ENCODE data around the gene DNM1L. TPM values are rescaled to one million over a fixed set of nuclear protein-coding genes. Genes with fewer than 3 reads are reported as not detected.
"Not testable (repeated sequence)": the region's sequence is repeated elsewhere in the genome, so short reads cannot be mapped to it uniquely, and the experiment has no call there.

Gene DNM1L
- total RNA-seq, 1 donor from 2014 or later: 167 TPM

DNA sequence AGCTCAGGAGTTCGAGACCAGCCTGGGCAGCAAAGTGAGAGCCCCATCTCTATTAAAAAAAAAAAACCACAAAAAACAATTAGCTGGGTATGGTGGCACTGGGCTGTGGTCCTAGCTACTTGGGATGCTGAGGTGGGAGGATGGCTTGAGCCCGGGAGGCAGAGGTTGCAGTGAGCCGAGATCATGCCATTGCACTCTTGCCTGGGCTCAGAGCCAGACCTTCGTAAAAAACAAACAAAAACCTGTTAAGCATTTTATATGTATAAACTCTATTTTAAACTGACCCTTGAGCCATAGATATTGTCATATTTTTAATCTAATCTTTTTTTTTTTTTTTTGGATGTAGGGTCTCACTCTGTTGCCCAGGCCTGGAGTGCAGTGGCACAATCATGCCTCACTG, 35.7 kb downstream of the DNM1L start:
- Mint-ChIP-seq H3K4me1 (ENCODE audit: low read depth, unreplicated experiment) (no peaks in the 10 kb centered on the region), H3K36me3 (ENCODE audit: unreplicated experiment) (no peaks in the 10 kb centered on the region), H3K27ac (ENCODE audit: unreplicated experiment) (no peak overlapping the region)

DNA sequence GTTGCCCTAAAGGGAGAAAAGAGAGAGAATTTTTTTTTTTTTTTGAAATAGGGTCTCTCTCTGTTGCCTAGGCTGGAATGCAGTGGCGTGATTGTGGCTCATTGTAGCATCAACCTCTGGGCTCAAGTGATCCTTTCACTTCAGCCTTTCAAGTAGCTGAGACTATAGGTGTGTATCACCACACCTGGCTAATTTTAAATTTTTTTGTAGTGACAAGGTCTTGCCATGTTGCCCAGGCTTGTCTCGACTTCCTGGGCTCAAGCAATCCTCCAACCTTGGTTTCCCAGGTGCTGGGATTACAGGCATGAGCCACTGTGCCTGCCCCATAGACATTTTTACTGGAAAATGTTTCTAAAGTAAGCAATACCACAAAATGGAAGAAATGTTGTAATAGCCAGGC, 39.8 kb downstream of the DNM1L start:
- H3K4me1 Mint-ChIP-seq (ENCODE audit: low read depth, unreplicated experiment): no peaks in the 10 kb centered on the region
- no peak for DNase-seq
- no peak overlapping the region for H3K27ac Mint-ChIP-seq (ENCODE audit: unreplicated experiment)
- H3K4me3 Mint-ChIP-seq (ENCODE audit: unreplicated experiment): no peak overlapping the region
- H3K36me3 Mint-ChIP-seq (ENCODE audit: unreplicated experiment): no peaks in the 10 kb centered on the region
- no peaks in the 10 kb centered on the region for H3K27me3 Mint-ChIP-seq (ENCODE audit: unreplicated experiment)
- H3K9me3 Mint-ChIP-seq (ENCODE audit: unreplicated experiment): no peaks in the 10 kb centered on the region
- TF ChIP-seq, protein P1, sequence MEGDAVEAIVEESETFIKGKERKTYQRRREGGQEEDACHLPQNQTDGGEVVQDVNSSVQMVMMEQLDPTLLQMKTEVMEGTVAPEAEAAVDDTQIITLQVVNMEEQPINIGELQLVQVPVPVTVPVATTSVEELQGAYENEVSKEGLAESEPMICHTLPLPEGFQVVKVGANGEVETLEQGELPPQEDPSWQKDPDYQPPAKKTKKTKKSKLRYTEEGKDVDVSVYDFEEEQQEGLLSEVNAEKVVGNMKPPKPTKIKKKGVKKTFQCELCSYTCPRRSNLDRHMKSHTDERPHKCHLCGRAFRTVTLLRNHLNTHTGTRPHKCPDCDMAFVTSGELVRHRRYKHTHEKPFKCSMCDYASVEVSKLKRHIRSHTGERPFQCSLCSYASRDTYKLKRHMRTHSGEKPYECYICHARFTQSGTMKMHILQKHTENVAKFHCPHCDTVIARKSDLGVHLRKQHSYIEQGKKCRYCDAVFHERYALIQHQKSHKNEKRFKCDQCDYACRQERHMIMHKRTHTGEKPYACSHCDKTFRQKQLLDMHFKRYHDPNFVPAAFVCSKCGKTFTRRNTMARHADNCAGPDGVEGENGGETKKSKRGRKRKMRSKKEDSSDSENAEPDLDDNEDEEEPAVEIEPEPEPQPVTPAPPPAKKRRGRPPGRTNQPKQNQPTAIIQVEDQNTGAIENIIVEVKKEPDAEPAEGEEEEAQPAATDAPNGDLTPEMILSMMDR (IDR thresholded peaks at IDR 0.05; ENCODE audit: partially characterized antibody, unreplicated experiment): no peak

More for the DNA sequence above, 35.7 kb downstream of the DNM1L start:
- TF ChIP-seq, protein P1 (IDR thresholded peaks at IDR 0.05; ENCODE audit: partially characterized antibody, unreplicated experiment): no peak
- DNase-seq: no peak
- peaks cover 3% of the 10 kb centered on the region for H3K27me3 Mint-ChIP-seq (ENCODE audit: unreplicated experiment)
- no peaks in the 10 kb centered on the region for H3K9me3 Mint-ChIP-seq (ENCODE audit: unreplicated experiment)
- no peak overlapping the region for H3K4me3 Mint-ChIP-seq (ENCODE audit: unreplicated experiment)

DNA sequence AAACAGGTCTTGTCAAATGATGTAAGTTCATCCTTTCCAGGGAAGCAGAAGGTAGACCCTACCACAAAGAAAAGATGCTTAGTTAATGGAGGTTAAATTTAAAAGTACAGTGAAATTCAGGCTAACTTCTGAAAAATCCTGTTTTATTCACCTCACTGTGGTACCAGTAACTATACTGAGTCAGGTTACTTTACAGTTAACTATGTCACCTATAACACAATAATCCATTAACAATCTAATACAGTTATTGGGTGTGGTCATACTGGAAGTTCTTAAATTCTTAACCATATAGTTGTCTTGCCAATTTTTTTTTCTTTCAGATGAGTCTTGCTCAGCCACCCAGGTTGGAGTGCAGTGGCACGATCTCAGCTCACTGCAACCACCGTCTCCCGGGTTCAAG, 46.2 kb downstream of the DNM1L start:
- not testable (repeated sequence) for DNase-seq; H3K4me3 Mint-ChIP-seq (ENCODE audit: unreplicated experiment); H3K27ac Mint-ChIP-seq (ENCODE audit: unreplicated experiment); H3K4me1 Mint-ChIP-seq (ENCODE audit: low read depth, unreplicated experiment); H3K36me3 Mint-ChIP-seq (ENCODE audit: unreplicated experiment); H3K9me3 Mint-ChIP-seq (ENCODE audit: unreplicated experiment); H3K27me3 Mint-ChIP-seq (ENCODE audit: unreplicated experiment)

DNA sequence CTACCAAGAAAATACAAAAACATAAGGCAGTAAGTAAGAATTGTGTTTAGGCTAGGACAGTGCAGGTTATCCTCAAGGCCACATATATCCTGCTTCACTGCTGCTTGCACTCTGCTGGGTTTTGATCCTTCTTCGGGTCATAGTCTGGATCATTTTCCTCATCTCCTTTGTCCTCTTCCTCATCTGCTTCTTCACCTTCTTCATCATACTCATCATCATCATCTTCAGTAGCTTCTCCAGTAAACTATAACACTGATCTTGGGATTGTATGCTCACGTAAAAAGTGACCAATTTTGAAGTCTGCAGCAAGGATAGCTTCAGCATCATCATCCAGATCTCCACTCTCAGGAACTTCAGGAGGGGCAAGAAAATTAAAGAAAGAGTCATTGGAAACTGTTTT, 47.2 kb downstream of the DNM1L start:
- H3K4me1 Mint-ChIP-seq (ENCODE audit: low read depth, unreplicated experiment): no peaks in the 10 kb centered on the region
- TF ChIP-seq, protein P1 (IDR thresholded peaks at IDR 0.05; ENCODE audit: partially characterized antibody, unreplicated experiment): no peak
- H3K9me3 Mint-ChIP-seq (ENCODE audit: unreplicated experiment): no peaks in the 10 kb centered on the region
- H3K27ac Mint-ChIP-seq (ENCODE audit: unreplicated experiment): no peak overlapping the region
- no peaks in the 10 kb centered on the region for H3K36me3 Mint-ChIP-seq (ENCODE audit: unreplicated experiment)
- no peaks in the 10 kb centered on the region for H3K27me3 Mint-ChIP-seq (ENCODE audit: unreplicated experiment)
- DNase-seq: no peak
- H3K4me3 Mint-ChIP-seq (ENCODE audit: unreplicated experiment): no peak overlapping the region

DNA sequence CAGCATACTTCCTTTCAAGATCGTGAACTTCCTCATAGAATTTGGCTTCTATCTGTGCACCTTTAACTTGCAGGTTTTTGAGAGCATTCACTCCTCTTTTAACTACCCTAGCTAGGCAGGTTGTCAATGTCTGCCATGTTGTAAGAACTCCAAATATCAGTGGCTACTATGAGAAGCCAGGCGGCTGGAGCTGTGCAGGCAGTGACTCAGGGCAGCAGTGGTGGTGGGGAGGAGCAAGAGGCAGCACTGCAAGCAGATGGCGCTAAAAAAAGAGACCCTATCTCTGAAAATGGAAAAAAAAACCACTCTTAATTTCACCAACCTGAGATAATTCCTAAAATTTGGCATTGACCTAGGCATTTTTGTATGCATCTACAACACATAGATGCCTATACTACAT, 48.1 kb downstream of the DNM1L start:
- no peak overlapping the region for H3K27ac Mint-ChIP-seq (ENCODE audit: unreplicated experiment)
- TF ChIP-seq, protein P1 (IDR thresholded peaks at IDR 0.05; ENCODE audit: partially characterized antibody, unreplicated experiment): no peak
- no peaks in the 10 kb centered on the region for H3K27me3 Mint-ChIP-seq (ENCODE audit: unreplicated experiment)
- no peaks in the 10 kb centered on the region for H3K36me3 Mint-ChIP-seq (ENCODE audit: unreplicated experiment)
- H3K4me1 Mint-ChIP-seq (ENCODE audit: low read depth, unreplicated experiment): no peaks in the 10 kb centered on the region
- H3K9me3 Mint-ChIP-seq (ENCODE audit: unreplicated experiment): no peaks in the 10 kb centered on the region
- H3K4me3 Mint-ChIP-seq (ENCODE audit: unreplicated experiment): no peak overlapping the region
- no peak for DNase-seq

DNA sequence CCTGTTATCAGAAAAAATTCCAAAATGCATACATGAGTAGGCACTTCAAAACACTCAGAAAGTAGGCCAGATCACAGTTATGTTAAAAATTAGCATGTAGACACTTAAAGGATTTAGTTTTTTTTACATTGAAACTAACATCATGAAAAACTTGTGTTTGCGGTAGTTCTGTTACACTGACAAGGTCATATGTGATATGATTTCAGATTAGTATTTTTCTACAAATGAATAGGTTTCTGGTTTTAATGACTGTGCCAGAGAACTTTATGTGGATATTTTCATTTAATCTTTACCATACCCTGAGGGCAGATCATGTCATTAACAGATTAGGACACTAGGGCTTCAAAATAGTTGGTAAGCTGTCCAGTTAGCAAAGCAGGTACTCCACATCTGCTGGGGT, 55.9 kb downstream of the DNM1L start:
- H3K36me3 Mint-ChIP-seq (ENCODE audit: unreplicated experiment): no peaks in the 10 kb centered on the region
- H3K27ac Mint-ChIP-seq (ENCODE audit: unreplicated experiment): no peak overlapping the region
- no peaks in the 10 kb centered on the region for H3K27me3 Mint-ChIP-seq (ENCODE audit: unreplicated experiment)
- TF ChIP-seq, protein P1 (IDR thresholded peaks at IDR 0.05; ENCODE audit: partially characterized antibody, unreplicated experiment): no peak
- H3K4me1 Mint-ChIP-seq (ENCODE audit: low read depth, unreplicated experiment): no peaks in the 10 kb centered on the region
- no peak for DNase-seq
- no peaks in the 10 kb centered on the region for H3K9me3 Mint-ChIP-seq (ENCODE audit: unreplicated experiment)
- H3K4me3 Mint-ChIP-seq (ENCODE audit: unreplicated experiment): no peak overlapping the region
